ENCODE results near the gene PLEKHG3.
"Not testable (repeated sequence)": the region's sequence is repeated elsewhere in the genome, so short reads cannot be mapped to it uniquely, and the experiment has no call there.

The PLEKHG3 gene

DNA sequence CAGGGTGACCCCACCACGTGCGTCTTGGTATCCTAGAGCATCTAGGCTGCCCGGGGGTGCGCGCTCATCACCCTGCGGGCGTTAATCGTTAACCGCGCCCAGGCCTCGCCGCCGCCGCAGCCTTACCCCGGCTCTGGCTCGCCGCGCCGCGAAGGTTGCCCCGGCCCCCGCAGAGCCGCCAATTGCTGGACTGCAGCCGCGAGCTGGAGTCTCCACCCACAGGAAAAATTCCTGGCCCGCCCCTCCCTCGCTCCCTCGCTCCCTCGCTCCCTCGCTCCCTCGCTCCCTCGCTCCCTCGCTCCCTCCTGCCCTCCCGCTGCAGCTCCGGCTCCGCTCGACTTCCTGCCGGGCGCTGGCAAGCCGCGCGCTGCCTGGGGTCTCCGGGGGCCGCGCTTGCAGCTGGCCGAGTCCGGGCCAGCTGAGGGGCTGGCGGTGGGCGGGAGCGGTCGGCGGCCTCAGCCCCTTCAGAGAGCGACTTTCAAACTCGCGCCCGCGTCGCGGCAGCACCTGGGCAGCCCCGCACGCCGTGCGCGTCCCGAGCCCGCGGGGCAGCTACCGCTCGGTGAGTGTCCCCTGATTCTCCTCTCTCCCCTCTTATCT lies at the start of gene PLEKHG3:
Gene PLEKHG3, plus strand, starts transcription at position 282 of the 600 bp plus-strand sequence. CDS start 23,208 bp downstream, outside the sequence.
- intact Hi-C loops (cut with DNase I): no loop called here
- peak; percentile 79 to 97 (median 84) for DNase-seq

DNA sequence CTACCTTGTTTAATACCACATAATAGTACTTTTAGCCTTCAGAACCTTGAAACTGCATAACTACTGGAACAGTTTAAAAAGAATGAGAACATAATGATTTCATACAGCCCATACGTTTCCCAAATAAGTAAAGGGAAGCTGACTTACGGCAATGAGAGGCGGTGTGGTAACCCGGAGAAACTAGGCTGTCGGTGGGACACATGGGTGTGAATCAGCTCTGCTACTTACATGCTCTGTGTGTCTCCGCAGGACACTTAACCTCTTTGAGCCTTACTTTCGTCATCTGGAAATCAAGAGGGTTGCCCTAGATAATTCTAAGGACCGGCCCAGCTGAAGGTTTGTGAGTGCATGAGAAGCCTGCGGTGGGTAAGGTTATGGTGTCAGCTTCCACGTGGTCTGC lies 49.3 kb upstream of the PLEKHG3 start:
- intact Hi-C loops (cut with DNase I): no loop called here
- no peak for DNase-seq

DNA sequence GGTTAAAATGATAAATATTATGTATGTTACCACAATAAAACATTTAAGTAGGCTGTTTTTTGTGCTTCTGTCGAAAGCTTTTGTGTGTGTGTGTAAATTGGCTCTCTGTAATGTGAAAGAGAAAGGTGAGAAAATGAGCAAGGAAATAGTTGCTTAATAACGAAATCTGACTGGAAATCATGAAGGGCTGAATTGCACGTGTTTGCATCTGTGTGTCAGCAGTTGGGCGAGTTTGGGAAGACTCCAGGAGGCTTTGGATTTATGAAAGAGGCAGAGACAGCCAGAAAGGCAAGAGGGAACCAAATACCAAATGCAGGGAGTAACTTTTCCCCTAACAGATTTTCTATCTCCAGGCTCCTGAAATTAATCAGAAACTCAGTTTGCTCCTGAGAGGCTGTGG lies 47.2 kb upstream of the PLEKHG3 start:
- intact Hi-C loops (cut with DNase I): no loop called here
- no peak for DNase-seq

DNA sequence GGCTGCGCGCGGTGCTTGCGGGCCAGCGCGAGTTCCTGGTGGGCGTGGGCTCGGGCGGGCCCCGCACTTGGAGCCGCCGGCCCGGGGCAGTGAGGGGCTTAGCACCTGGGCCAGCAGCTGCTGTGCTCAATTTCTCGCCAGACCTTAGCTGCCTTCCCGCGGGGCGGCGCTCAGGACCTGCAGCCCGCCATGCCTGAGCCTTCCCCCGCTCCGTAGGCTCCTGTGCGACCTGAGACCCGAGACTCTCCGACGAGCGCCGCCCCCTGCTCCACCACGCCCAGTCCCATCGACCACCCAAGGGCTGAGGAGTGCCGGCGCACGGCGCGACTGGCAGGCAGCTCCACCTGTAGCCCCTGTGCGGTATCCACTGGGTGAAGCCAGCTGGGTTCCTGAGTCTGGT lies 46.0 kb upstream of the PLEKHG3 start:
- intact Hi-C loops (cut with DNase I): no loop called here
- DNase-seq: no peak

DNA sequence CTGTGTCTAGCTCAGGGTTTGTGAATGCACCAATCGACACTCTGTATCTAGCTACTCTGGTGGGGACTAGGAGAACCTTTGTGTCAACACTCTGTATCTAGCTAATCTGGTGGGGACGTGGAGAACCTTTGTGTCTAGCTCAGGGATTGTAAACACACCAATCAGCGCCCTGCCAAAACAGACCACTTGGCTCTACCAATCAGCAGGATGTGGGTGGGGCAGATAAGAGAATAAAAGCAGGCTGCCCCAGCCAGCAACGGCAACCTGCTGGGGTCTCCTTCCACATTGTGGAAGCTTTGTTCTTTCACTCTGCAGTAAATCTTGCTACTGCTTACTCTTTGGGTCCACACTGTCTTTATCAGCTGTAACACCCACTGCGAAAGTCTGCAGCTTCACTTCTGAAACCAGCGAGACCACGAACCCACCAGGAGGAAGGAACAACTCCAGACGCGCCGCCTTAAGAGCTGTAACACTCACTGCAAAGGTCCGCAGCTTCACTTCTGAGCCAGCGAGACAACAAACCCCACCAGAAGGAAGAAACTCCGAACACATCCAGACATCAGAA lies 45.4 kb upstream of the PLEKHG3 start:
- intact Hi-C loops (cut with DNase I); DNase-seq: not testable (repeated sequence)

DNA sequence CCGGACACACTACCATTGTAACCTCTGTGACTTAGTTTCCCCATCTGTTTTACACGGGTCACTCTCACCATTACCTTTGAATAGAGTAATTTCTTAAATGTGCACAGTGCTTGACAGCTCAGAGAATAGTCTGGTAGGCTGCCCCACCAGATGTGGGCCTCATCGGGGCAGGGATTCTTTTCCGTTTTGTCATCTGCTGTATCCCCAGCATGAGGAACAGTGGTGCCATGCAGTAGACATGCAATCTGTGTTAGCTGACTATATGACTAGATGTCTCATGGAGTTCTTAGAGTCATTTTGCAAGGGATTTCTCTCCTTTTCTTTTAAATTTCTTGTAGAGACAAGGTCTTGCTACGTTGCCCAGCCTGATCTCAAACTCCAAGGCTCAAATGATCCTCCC lies 44.9 kb upstream of the PLEKHG3 start:
- no peak for DNase-seq
- intact Hi-C loops (cut with DNase I): no loop called here

DNA sequence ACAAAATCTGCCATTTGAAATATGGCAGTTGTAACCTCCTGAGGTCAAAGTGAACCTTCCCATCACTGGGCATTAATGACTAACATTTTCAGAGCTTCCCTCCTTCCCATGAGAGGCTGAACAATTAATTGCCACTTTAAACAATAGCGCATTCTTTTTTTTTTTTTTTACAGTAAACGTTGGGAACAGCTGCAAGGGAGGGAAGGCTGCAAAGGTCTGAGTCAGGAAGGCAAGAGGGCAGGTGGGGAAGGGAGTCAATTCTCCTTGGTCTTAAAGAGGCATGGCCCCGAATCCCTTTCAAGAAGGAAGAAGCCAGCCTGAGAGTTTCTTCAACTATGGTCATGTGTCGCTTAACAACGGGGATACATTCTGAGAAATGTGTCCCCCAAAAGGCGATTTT lies 41.0 kb upstream of the PLEKHG3 start:
- intact Hi-C loops (cut with DNase I): no loop called here
- no peak for DNase-seq

DNA sequence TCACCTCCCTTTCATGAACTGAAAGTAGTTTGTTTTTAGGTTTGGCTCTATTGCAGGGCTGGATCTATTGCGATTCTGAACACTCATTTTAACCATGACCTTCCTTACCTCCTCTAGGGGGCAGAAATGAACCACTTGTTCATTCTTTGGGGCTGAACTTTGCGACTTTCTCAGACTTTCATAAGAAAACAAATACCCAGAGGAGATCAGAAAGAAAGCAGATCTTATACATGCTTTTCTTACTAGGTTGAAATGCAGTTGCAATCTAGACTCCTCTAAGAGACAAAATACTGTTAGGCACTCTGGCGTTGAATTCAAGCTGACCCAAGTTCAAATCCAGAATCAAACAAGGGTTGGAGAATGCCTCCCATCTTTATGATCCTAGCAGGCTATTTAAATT lies 32.6 kb upstream of the PLEKHG3 start:
- DNase-seq: no peak
- intact Hi-C loops (cut with DNase I): loop anchor here (5.0 kb wide), 2 partner anchors 46 to 76 kb away; no protein-coding TSS in a partner anchor

DNA sequence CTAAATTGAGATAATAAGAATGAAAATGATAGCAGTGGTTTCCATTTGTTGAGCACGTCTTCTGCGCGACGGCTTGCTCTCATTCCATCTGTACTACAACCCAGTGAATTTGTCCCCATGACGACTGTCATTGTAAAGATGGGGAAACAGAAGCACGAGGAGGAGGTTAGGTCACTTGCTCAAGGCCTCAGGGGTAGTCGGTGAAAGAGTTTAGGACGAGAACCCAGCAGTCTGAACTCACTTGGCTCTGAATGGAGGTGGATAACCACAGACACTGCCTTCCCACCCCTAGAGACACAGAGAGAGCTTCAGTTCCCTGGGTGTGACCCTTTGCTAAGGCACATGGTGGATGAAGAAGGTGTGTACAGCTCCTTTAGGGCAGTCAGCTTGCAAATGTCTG lies 30.9 kb upstream of the PLEKHG3 start:
- intact Hi-C loops (cut with DNase I): loop anchor here (5.0 kb wide), 2 partner anchors 44 to 74 kb away; no protein-coding TSS in a partner anchor
- DNase-seq: peak in 1 of 10 donors; percentile 51

DNA sequence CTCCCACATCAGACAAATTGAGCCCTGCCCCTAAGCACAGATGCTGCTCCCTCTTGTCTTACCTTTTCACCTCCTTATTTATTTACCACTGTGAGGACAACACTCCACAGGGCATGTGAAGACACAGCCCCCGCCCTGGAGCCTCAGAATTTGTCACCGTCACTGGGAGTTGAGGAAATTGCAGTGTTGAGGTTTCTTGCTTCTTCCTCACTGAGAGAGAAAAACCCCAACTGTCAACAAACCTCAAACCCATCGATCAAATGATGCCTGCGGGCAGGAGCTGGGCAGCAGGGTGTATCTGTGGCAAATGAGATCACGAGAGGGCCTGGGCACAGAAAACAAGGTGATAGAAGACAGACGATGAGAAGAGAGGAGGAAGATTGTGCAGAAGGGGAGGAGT lies 30.5 kb upstream of the PLEKHG3 start:
- DNase-seq: no peak
- intact Hi-C loops (cut with DNase I): loop anchor here (5.0 kb wide), 2 partner anchors 44 to 74 kb away; no protein-coding TSS in a partner anchor

DNA sequence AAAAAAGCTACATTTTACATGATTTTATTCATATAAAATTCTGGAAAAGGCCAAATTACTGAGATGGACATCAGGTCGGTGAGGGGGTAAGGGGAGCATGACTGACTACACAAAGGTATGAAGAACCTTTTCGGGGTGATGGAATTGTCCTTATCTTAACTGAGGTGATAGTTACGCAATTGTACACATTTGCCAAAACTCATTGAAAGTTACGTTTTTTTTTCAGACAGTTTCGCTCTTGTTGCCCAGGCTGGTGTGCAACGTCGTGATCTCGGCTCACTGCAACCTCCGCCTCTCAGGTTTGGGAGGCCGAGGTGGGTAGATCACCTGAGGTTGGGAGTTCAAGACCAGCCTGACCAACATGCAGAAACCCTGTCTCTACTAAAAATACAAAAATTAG lies 29.4 kb upstream of the PLEKHG3 start:
- intact Hi-C loops (cut with DNase I): loop anchor here (5.0 kb wide), 2 partner anchors 42 to 72 kb away; no protein-coding TSS in a partner anchor
- DNase-seq: peak in 1 of 10 donors; percentile 80

DNA sequence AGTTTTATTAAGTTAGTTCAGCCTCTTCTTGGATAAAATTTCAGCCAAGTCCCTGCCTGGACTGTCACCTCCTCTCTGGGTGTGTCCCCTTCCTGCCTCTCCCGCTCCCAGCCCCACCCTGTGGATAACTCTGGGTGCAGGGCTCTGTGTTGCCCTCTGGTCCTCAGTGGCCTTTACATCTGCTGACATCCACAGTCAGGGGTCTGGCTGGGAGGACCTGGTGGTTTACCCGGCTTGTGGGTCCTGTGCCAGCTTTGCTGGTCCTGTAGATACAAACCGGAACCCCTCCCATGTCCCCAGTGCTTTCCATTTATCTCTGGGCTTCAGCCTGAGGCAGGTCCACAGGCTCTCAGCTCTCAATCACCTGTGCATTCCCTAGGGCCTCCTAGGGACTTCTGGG lies 28.9 kb upstream of the PLEKHG3 start:
- intact Hi-C loops (cut with DNase I): no loop called here

DNA sequence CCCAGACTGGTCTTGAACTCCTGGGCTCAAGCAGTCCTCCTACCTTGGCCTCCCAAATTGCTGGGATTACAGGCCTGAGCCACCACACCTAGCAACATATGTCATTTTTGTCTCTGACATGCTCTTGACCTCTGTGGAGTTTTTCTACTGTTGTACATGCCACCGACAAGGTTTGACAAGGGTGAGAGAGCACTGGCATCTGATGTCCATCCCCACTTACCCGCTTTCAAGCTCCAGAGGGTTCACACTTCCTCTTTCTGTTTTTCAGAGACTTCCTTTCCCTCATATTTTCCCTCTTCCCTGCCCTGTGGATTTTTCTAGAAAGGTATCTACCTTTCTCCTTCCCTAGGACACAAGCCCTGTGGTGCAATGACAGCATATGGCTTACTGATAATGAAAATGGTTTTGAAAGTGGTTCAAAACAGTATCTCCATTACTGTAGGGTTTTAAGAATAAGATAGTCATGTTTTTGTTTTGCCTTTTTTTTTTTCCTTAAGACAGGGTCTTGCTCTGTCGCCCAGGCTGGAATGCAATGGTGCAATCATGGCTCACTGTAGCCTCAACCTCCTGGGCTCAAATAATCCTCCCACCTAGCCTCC lies 27.7 kb upstream of the PLEKHG3 start:
- no peak for DNase-seq
- intact Hi-C loops (cut with DNase I): no loop called here

More for the DNA sequence above, 28.9 kb upstream of the PLEKHG3 start:
- peak in 1 of 10 donors; percentile 25 for DNase-seq

DNA sequence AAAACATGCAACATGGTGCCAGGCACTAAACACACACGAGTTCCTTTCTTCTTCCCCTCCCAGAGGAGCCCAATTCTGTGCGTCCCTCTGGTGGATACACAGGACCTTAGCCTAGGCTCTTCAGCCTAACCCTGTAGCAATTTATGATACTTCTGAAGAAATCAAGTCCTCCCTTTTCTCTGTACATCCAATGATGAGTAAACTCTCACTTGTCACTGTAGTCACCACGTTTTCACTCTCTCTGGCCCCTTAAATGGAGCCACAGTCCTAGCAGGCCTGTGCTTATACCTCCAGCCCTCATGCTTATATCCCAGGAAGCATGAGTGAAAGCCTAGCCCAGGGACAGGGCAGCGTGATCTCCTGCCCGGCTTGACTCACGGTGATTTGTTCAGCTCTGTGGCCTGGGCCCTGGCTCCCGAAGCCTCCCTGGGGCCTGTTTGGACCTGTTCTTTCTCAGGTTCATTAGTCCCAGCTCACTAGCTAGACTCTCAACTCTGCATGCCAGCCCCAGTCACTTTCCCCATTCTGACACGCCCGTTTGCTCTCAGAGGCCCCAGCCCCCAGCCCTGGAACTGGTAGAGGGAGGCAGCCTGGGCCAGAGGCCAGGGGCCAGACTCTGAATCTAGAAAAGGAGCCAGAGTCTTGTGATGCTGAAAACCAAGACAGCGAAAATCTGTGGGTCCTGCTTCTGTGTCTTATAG lies 24.1 kb upstream of the PLEKHG3 start:
- peak in 1 of 10 donors; percentile 12 for DNase-seq
- intact Hi-C loops (cut with DNase I): no loop called here

DNA sequence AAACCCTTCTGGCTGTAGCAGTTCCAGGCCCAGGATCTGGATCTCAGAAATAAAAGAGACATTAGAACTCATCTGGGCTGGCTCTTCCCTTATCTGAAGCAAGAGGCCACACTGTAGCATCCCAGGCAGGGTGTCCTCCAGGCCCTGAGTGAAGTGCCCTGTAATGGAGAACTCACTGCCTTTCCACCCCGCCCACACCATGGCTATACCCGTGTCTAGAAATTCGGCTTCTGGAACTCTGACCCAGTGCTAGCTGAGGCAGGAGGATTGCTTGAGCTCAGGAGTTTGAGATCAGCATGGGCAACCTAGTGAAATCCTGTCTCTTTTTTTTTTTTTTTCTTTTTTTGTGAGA lies 23.5 kb upstream of the PLEKHG3 start:
- peak in 1 of 10 donors; percentile 20 for DNase-seq
- intact Hi-C loops (cut with DNase I): no loop called here

DNA sequence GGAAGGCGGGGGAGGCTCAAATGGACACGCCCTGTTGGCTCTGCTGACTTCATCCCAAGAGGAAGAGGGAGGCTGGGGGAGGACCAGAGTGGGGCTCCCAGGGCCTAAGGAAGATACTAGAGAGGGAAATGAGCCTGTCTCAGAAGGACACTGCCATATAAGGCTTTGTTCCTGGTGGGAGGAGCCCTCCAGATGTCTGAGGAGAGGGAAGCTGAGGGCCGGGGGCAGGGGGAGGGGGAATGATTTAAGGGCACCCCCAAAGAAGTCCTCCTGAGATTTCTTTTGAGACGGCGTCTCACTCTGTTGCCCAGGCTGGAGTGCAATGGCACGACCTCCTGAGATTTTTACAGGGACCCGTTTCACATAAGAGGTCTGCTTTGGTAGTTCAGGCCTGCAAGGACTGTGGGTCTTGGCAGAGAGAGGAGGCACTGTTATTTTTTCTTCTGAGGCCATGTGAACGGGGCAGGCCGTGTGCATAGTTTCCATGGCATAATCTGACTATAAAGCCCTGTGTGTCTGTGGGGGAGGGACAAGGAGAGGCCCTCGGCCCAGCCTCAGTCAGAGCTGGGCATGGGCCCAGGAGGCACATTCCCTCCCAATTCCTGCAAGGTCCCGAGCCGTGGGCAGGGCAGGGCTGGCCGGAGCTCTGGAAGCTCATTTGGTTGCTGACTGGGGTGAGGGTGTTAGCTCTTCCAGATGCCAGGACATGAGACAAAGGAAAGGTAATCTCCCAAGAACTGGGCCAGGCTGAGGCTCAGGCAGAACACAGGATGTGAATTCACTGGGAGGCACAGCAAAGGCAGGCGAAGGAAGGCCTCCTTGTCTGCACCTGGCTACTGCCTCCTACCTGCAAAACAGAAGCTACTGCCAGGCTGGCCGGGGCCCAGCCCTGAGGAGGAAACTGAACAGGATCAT lies 22.2 kb upstream of the PLEKHG3 start:
- peak; percentile 51 to 94 (median 62) for DNase-seq
- intact Hi-C loops (cut with DNase I): no loop called here

DNA sequence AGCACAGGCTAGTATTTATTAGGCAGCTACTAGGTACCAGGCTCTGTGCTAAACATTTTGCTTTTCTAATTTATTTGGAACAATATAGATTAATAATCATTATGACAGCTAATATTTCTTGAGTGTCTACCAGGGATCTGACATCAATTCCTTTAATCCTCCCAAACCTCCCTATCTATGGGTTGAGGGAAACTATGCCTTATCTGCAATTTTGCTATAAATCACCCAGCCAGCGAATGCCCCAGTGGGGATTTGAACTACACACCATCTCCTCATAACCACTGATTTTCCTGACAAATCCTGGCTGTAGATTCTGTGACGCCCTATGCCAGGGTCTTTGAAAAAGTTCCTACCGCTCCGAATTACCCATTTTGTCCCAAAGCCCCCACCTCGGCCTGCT lies 21.4 kb upstream of the PLEKHG3 start:
- no peak for DNase-seq
- intact Hi-C loops (cut with DNase I): no loop called here

DNA sequence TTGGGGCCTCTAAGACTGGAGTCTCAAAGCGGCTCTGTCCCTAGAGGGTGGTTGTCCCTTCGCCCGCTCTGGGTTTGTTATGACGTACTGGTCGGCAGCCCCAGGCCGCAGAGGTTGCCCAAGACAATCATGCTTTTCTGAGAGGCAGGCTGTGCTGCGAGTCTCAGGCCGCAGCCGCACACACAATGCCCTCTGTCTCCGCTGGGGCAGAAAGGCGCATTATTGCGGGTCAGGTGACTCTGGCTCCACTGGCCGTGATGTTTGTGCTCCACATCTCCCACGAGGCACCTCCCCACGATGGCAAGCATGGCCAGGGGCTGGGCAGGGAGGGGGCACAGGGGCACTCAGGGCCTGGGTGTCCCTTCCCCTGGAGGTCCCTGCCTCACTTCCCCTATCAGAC lies 21.0 kb upstream of the PLEKHG3 start:
- DNase-seq: peak; percentile 74 to 98 (median 88)

DNA sequence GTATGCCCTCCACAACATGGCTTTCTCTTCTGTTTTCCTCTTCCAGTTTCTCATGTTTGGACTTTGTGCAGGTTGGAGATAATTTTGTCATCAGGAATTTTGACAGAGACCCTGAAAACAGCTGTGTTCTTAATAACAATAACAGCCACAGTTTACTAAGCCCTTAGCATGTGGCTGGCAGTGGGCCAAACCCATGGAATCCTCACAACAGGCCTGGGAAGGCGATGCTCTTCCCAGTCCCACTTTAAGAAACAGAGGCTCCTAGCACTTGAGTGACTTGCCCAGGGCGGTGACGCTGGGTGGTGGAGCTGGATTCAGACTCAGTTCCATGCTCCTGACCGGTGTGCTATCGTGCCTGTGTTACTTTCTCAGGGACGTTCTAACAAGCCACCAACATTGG lies 20.1 kb upstream of the PLEKHG3 start:
- intact Hi-C loops (cut with DNase I): no loop called here
- DNase-seq: peak in 2 of 10 donors; percentile 55 to 89

More for the DNA sequence above, 21.0 kb upstream of the PLEKHG3 start:
- intact Hi-C loops (cut with DNase I): no loop called here
